Suprapubic skin (tissue), 4 donors: ENCODE data around the gene NPR2. TPM values are rescaled to one million over a fixed set of nuclear protein-coding genes. Genes with fewer than 3 reads are reported as not detected.

Source experiments
- DNase-seq, 2 donors: peaks; one replicate each; pipeline ENCODE4 v3.0.0-alpha.2; 2019; ENCODE audit warnings: low spot score in 2 of 2
- H3K27ac ChIP-seq: fragments of 200-600 bp; sonication (generic); one replicate; pipeline ENCODE4 v1.5.1; 2019
- H3K27me3 ChIP-seq: fragments of 200-600 bp; sonication (generic); one replicate; pipeline ENCODE4 v1.5.1; 2019
- H3K36me3 ChIP-seq: fragments of 200-600 bp; sonication (generic); one replicate; pipeline ENCODE4 v1.5.1; 2019
- H3K4me1 ChIP-seq: fragments of 200-600 bp; sonication (generic); one replicate; pipeline ENCODE4 v1.5.1; 2019
- H3K4me3 ChIP-seq: fragments of 200-600 bp; sonication (generic); one replicate; pipeline ENCODE4 v1.5.1; 2019; ENCODE audit warnings: mild to moderate bottlenecking
- H3K9me3 ChIP-seq: fragments of 200-600 bp; sonication (generic); one replicate; pipeline ENCODE4 v1.5.1; 2019
- CTCF ChIP-seq, 2 donors: fragments of 200-600 bp in 1 of 2; fragments of 450-650 bp in 1 of 2; sonication (generic) in 1 of 2; IDR thresholded peaks; one replicate each; pipeline ENCODE4 v1.5.1; 2016 to 2019; ENCODE audit warnings: antibody characterized with exemption in 2 of 2, mild to moderate bottlenecking in 1 of 2, moderate library complexity in 1 of 2
- EP300 ChIP-seq: sonication (generic); formaldehyde crosslinking; IDR thresholded peaks from one replicate; pipeline ENCODE4 v1.6.1; 2017; ENCODE audit warnings: antibody characterized with exemption
- POLR2A ChIP-seq, 2 donors: fragments of 450-650 bp; IDR thresholded peaks; one replicate each; pipeline ENCODE4 v1.6.1; 2017; ENCODE audit warnings: antibody characterized with exemption in 2 of 2, mild to moderate bottlenecking in 2 of 2, moderate library complexity in 2 of 2
- POLR2AphosphoS5 ChIP-seq, 3 donors: sonication (generic); formaldehyde crosslinking; IDR thresholded peaks; one replicate each; pipeline ENCODE4 v1.6.1; 2017; ENCODE audit warnings: antibody characterized with exemption in 3 of 3
- WGBS: methylation state at CpG from one replicate; pipeline ENCODE4 v1.1.5; 2018; 5-methylcytosine and 5-hydroxymethylcytosine counted together
- total RNA-seq, 4 donors: library from RNA; depleted of rRNA; stranded (reverse); fragments of >200 nt; gene quantifications; one replicate each; pipeline ENCODE4 v1.1.0, GENCODE V29; 2016

NPR2 gene
- total RNA-seq, 4 donors from 2014 or later = 8.4 to 26.1 (median 18.2) TPM

- no peak for DNase-seq
- no peaks in the 10 kb centered on the region for H3K36me3 ChIP-seq
- no peaks in the 10 kb centered on the region for H3K27me3 ChIP-seq
- H3K27ac ChIP-seq = no peak overlapping the region
- 66% methylated on average over 3 of the region's 3 CpGs for WGBS
- H3K4me1 ChIP-seq = peaks cover 53% of the 10 kb centered on the region
- H3K9me3 ChIP-seq = no peaks in the 10 kb centered on the region
- H3K4me3 ChIP-seq = no peak overlapping the region
- TF ChIP-seq POLR2A (IDR thresholded peaks at IDR 0.05) = no peak
- TF ChIP-seq CTCF (IDR thresholded peaks at IDR 0.05) = no peak
These were observed 36.1 kb downstream of the NPR2 start for GRCh38 chr9:35827486-35827885.

GRCh38 chr9:35828716-35829083 is 37.3 kb downstream of the NPR2 start, which contains the start of gene FAM221B:
Gene FAM221B (minus strand): TSS chr9:35828732. CDS start chr9:35826161, 2,571 bp downstream.
- H3K4me1 ChIP-seq = peaks cover 63% of the 10 kb centered on the region
- TF ChIP-seq POLR2AphosphoS5 (IDR thresholded peaks at IDR 0.05) (no peak), CTCF (IDR thresholded peaks at IDR 0.05) (no peak), POLR2A (IDR thresholded peaks at IDR 0.05) (no peak), EP300 (no peak)
- DNase-seq = no peak
- no peaks in the 10 kb centered on the region for H3K36me3 ChIP-seq
- peak within 1 kb of the TSS; percentile 95 for H3K27ac ChIP-seq
- no peaks in the 10 kb centered on the region for H3K9me3 ChIP-seq
- H3K4me3 ChIP-seq = peak within 1 kb of the TSS; percentile 84
- H3K27me3 ChIP-seq = no peaks in the 10 kb centered on the region
- WGBS = 0% methylated on average over 9 of the region's 21 CpGs

- WGBS = 4% methylated on average over 22 of the region's 53 CpGs
- Histone ChIP-seq H3K9me3 (no peaks in the 10 kb centered on the region), H3K27ac (peak within 1 kb of the TSS; percentile 95), H3K4me1 (peaks cover 63% of the 10 kb centered on the region), H3K4me3 (peak within 1 kb of the TSS; percentile 84), H3K27me3 (no peaks in the 10 kb centered on the region), H3K36me3 (no peaks in the 10 kb centered on the region)
- TF ChIP-seq POLR2AphosphoS5 (IDR thresholded peaks at IDR 0.05) (no peak), EP300 (no peak), POLR2A (IDR thresholded peaks at IDR 0.05) (no peak), CTCF (IDR thresholded peaks at IDR 0.05) (no peak)
- DNase-seq = peak; percentile 99 to 100
These were observed 37.8 kb downstream of the NPR2 start, which contains the start of gene TMEM8B for GRCh38 chr9:35829084-35829763. Gene TMEM8B (plus strand): TSS chr9:35829228. CDS start chr9:35829448, 220 bp downstream.

GRCh38 chr9:35829764-35830096 is 38.3 kb downstream of the NPR2 start:
- TF ChIP-seq POLR2A (IDR thresholded peaks at IDR 0.05) = no peak
- no peak for TF ChIP-seq CTCF (IDR thresholded peaks at IDR 0.05)
- TF ChIP-seq POLR2AphosphoS5 (IDR thresholded peaks at IDR 0.05) = no peak
- TF ChIP-seq EP300 = no peak
- Histone ChIP-seq H3K4me1 (peaks cover 68% of the 10 kb centered on the region), H3K4me3 (peak overlapping the region; percentile 84), H3K9me3 (no peaks in the 10 kb centered on the region), H3K27ac (peak overlapping the region; percentile 95), H3K27me3 (no peaks in the 10 kb centered on the region), H3K36me3 (no peaks in the 10 kb centered on the region)
- DNase-seq = no peak
- 52% methylated on average over 2 of the region's 2 CpGs for WGBS

- H3K36me3 ChIP-seq = no peaks in the 10 kb centered on the region
- DNase-seq = no peak
- no peaks in the 10 kb centered on the region for H3K27me3 ChIP-seq
- 76% methylated on average over 4 of the region's 4 CpGs for WGBS
- no peak overlapping the region for H3K27ac ChIP-seq
- H3K4me1 ChIP-seq = peaks cover 71% of the 10 kb centered on the region
- TF ChIP-seq CTCF (IDR thresholded peaks at IDR 0.05) (no peak), POLR2AphosphoS5 (IDR thresholded peaks at IDR 0.05) (no peak), POLR2A (IDR thresholded peaks at IDR 0.05) (no peak), EP300 (no peak)
- no peak overlapping the region for H3K4me3 ChIP-seq
- H3K9me3 ChIP-seq = no peaks in the 10 kb centered on the region
These were observed 39.6 kb downstream of the NPR2 start for GRCh38 chr9:35831040-35831439.
